ENCODE results near the gene NECTIN4. TPM values are rescaled to one million over a fixed set of nuclear protein-coding genes. Genes with fewer than 3 reads are reported as not detected.
"Not testable (repeated sequence)": the region's sequence is repeated elsewhere in the genome, so short reads cannot be mapped to it uniquely, and the experiment has no call there.

The NECTIN4 gene
- total and polyA plus RNA-seq, 8 donors = 5.6 to 11.2 (median 9.3) TPM

DNA sequence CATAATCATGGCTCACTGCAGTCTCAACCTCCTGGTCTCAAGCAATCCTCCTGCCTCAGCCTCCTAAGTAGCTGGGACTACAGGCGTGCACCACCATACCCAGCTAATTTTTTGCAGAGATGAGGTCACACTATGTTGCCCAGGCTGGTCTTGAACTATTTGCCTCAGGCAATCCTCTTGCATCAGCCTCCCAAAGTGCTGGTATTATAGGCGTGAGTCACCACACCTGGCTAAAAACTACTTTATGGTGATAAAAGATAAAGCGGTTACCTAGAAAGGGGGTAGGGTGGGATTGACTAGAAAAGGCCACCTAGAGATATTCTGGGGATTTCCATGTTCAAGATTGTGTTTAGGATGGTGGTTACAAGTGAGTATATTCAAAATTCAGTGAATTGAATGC lies 55.6 kb downstream of the NECTIN4 start:
- H3K4me1 ChIP-seq = peaks cover 2 to 24% of the 10 kb centered on the region in 2 donors
- intact Hi-C loops (cut with DNase I) = no loop called here
- no peak overlapping the region for H3K4me3 ChIP-seq
- TF ChIP-seq, protein P1, sequence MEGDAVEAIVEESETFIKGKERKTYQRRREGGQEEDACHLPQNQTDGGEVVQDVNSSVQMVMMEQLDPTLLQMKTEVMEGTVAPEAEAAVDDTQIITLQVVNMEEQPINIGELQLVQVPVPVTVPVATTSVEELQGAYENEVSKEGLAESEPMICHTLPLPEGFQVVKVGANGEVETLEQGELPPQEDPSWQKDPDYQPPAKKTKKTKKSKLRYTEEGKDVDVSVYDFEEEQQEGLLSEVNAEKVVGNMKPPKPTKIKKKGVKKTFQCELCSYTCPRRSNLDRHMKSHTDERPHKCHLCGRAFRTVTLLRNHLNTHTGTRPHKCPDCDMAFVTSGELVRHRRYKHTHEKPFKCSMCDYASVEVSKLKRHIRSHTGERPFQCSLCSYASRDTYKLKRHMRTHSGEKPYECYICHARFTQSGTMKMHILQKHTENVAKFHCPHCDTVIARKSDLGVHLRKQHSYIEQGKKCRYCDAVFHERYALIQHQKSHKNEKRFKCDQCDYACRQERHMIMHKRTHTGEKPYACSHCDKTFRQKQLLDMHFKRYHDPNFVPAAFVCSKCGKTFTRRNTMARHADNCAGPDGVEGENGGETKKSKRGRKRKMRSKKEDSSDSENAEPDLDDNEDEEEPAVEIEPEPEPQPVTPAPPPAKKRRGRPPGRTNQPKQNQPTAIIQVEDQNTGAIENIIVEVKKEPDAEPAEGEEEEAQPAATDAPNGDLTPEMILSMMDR (IDR thresholded peaks at IDR 0.05) = no peak
- H3K36me3 ChIP-seq = peaks cover 0 to 10% of the 10 kb centered on the region in 2 donors
- H3K27me3 ChIP-seq = no peaks in the 10 kb centered on the region
- no peaks in the 10 kb centered on the region for H3K9me3 ChIP-seq
- ATAC-seq (no peak), DNase-seq (no peak)
- H3K27ac ChIP-seq = no peak overlapping the region

DNA sequence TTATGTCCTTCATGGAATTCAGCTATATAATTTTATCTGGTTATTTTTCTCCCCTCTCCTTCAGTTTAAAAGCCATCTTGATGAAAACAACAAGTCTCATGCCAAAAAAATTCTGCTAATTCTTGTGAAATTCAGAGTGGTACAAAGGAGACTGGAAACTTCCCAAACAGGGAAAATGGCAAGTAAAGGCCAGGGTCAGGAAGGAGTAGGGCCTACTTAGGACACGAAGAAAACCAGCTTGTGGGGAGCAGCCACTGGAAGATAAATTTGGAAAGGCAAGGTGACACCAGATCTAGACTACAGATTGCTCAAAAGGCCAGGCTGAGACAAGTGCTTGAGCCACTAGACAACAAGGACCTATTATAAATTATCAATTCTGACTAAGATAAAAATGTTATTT lies 56.9 kb downstream of the NECTIN4 start:
- H3K27me3 ChIP-seq = no peaks in the 10 kb centered on the region
- no peaks in the 10 kb centered on the region for H3K9me3 ChIP-seq
- no peak for DNase-seq
- no peaks in the 10 kb centered on the region for H3K36me3 ChIP-seq
- ATAC-seq = no peak
- H3K4me3 ChIP-seq = no peak overlapping the region
- TF ChIP-seq, protein P1 (IDR thresholded peaks at IDR 0.05) = no peak
- H3K27ac ChIP-seq = no peak overlapping the region
- H3K4me1 ChIP-seq = peaks cover 0 to 11% of the 10 kb centered on the region in 2 donors
- intact Hi-C loops (cut with DNase I) = no loop called here

DNA sequence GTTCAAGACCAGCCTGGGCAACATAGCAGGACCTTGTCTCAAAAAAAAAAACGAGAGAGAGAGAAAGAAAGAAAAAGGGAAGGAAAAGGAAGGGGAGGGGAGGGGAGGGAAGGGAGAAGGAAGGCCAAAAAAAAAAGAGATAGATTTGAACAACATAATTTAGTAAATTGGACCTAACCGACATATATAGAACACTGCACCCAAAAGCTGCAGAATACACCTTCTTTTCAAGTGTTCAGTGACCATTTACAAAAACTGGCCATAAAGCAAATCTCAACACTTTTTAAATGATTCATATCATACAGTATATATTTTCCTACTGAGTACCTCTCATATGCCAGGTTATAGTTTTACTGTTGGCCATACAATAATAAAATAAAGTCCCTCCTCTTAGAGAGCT lies 57.5 kb downstream of the NECTIN4 start:
- Histone ChIP-seq H3K36me3 (no peaks in the 10 kb centered on the region), H3K4me1 (peaks cover 0 to 11% of the 10 kb centered on the region in 2 donors), H3K4me3 (no peak overlapping the region), H3K9me3 (no peaks in the 10 kb centered on the region), H3K27ac (no peak overlapping the region), H3K27me3 (no peaks in the 10 kb centered on the region)
- DNase-seq (no peak), ATAC-seq (no peak)
- TF ChIP-seq, protein P1 (IDR thresholded peaks at IDR 0.05) = no peak
- intact Hi-C loops (cut with DNase I) = no loop called here

- H3K27me3 ChIP-seq; H3K9me3 ChIP-seq; H3K36me3 ChIP-seq; H3K4me3 ChIP-seq; ATAC-seq; H3K27ac ChIP-seq; intact Hi-C loops (cut with DNase I); DNase-seq: not testable (repeated sequence)
- H3K4me1 ChIP-seq = peaks cover 0 to 11% of the 10 kb centered on the region in 2 donors
Observed at GRCh38 chr1:161029466-161029865, 59.9 kb downstream of the NECTIN4 start.

DNA sequence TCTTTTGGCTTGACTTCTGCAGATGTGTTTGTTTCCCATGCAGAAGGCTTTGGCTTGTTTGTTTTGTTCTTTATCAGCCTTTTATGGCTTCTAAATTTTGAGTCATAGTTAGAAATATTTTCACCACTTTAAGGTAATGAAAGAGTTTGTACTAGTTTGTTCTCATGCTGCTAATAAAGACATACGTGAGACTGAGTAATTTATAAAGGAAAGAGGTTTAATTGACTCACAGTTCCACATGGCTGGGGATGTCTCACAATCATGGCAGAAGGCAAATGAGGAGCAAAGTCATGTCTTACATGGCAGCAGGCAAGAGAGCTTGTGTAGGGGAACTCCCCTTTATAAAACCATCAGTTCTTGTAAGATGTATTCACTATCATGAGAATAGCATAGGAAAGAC lies 62.4 kb downstream of the NECTIN4 start:
- H3K27ac ChIP-seq; DNase-seq; ATAC-seq; H3K9me3 ChIP-seq; intact Hi-C loops (cut with DNase I); H3K27me3 ChIP-seq; H3K36me3 ChIP-seq; H3K4me1 ChIP-seq; H3K4me3 ChIP-seq: not testable (repeated sequence)

DNA sequence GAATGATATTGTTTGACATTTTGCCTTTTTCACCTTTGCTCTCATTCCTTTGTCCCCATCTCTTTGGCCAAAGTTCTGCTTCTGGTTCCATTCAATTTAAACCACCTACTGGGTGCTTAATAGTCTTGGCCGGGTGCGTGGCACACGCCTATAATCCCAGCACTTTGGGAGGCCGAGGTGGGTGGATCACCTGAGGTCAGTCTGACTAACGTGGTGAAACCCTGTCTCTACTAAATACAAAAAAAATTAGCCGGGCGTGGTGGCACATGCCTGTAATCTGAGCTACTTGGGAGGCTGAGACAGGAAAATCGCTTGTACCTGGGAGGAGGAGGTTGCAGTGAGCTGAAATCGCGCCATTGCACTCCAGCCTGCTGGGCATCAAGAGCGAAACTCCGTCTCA lies 66.9 kb downstream of the NECTIN4 start:
- H3K27ac ChIP-seq; intact Hi-C loops (cut with DNase I); ATAC-seq; H3K27me3 ChIP-seq; H3K36me3 ChIP-seq; H3K4me3 ChIP-seq; DNase-seq; H3K9me3 ChIP-seq: not testable (repeated sequence)
- H3K4me1 ChIP-seq = peaks cover 8 to 30% of the 10 kb centered on the region in 2 donors

DNA sequence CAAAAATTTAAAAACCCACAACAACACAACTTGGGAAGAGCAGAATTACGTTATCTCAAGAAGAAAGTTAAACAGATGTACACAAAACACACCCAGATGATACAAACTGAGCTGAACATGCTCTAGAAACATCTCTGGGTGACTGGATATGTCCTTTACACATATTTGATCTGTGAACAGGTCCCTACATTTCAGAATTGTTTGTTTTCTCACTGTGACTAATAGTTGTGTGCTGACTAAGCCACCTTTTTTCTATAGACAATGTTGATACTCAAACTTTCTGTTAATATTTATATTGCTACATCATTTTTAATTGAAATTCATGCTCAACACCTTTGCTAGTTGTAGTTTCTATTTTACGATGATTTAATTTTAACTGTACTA lies 67.4 kb downstream of the NECTIN4 start:
- no peak for ATAC-seq
- Histone ChIP-seq H3K9me3 (no peaks in the 10 kb centered on the region), H3K4me1 (peaks cover 8 to 35% of the 10 kb centered on the region in 2 donors), H3K36me3 (no peaks in the 10 kb centered on the region), H3K4me3 (peak overlapping the region; percentile 77 to 93), H3K27ac (peak overlapping the region; percentile 83 to 93), H3K27me3 (no peaks in the 10 kb centered on the region)
- TF ChIP-seq, protein P1 (IDR thresholded peaks at IDR 0.05) = no peak
- DNase-seq = no peak
- intact Hi-C loops (cut with DNase I) = no loop called here
